K562 (cell line): ENCODE results near the gene FAM227B. TPM values are rescaled to one million over a fixed set of nuclear protein-coding genes. Genes with fewer than 3 reads are reported as not detected.

Experiments
- CBFA2T2 ChIP-seq: fragments of 450-650 bp; conservative IDR thresholded peaks from 2 replicates; pipeline ENCODE4 v1.6.1; 2017; ENCODE audit warnings: mild to moderate bottlenecking
- KDM1A ChIP-seq, 2 experiments: fragments of 450-650 bp; IDR thresholded peaks; 2 replicates each; pipeline ENCODE4 v1.6.1; 2016; ENCODE audit warnings: mild to moderate bottlenecking in 2 of 2
- MAFF ChIP-seq: IDR thresholded peaks from 2 replicates; pipeline ENCODE4 v1.6.1; 2012; ENCODE audit warnings: low read length, improper control_type of control experiment
- NCOA2 ChIP-seq, 2 experiments: fragments of 450-650 bp; IDR thresholded peaks; 2 replicates each; pipeline ENCODE4 v1.6.1; 2018; ENCODE audit warnings: mild to moderate bottlenecking in 2 of 2, moderate library complexity in 1 of 2; ENCODE audit not compliant: partially characterized antibody in 2 of 2
- SAFB2 ChIP-seq: fragments of 200-400 bp; formaldehyde crosslinking; IDR thresholded peaks from 2 replicates; pipeline ENCODE4 v1.6.1; 2018; ENCODE audit warnings: borderline replicate concordance, low read length, low read depth, moderate library complexity; ENCODE audit not compliant: severe bottlenecking
- polyA plus RNA-seq, 8 experiments: library from polyadenylated mRNA; depleted of rRNA in 4 of 8; stranded (reverse) in 5 of 8; unstranded in 3 of 8; fragments of >200 nt; fragmentation: Nextera tagmentation in 2 of 8; fragmentation: Illumina TruSeq in 1 of 8; extraction: Ambion mirVana in 2 of 8; extraction: Trizol in 1 of 8; gene quantifications; 2 replicates each; pipeline versions ENCODE4 v1.2.1 to v1.2.3, GENCODE V29; 2011 to 2014; ENCODE audit warnings: inconsistent platforms in 1 of 8, missing spikeins in 1 of 8
- total RNA-seq, 7 experiments: library from RNA; depleted of rRNA in 6 of 7; stranded (reverse); fragments of >200 nt in 6 of 7; fragmentation: Illumina TruSeq in 2 of 7; extraction: Trizol in 2 of 7; gene quantifications; 2 replicates each; pipeline versions ENCODE4 v1.2.1 to v1.2.3, GENCODE V29; 2011 to 2021; ENCODE audit warnings: low replicate concordance in 1 of 7
- TF ChIP-seq, protein P1 (sequence below), 2 experiments: fragments of 450-650 bp in 1 of 2; sonication (generic) in 1 of 2; formaldehyde crosslinking in 1 of 2; IDR thresholded peaks; 2 replicates each; pipeline versions ENCODE4 v1.7.1 to v1.9.0; 2016 to 2022; ENCODE audit warnings: inconsistent platforms in 1 of 2, mild to moderate bottlenecking in 1 of 2, missing genetic modification reagents in 1 of 2
- TF ChIP-seq, protein P2 (sequence below): fragments of 450-650 bp; IDR thresholded peaks from 2 replicates; pipeline ENCODE4 v1.6.1; 2016; ENCODE audit warnings: low read depth, mild to moderate bottlenecking, moderate library complexity

Gene FAM227B
- total and polyA plus RNA-seq, 9 of the 15 experiments (the other 6 are each of a cell fraction or from before 2014, with no cell fraction given), result 5.1 to 12.5 (median 11.2) TPM

DNA sequence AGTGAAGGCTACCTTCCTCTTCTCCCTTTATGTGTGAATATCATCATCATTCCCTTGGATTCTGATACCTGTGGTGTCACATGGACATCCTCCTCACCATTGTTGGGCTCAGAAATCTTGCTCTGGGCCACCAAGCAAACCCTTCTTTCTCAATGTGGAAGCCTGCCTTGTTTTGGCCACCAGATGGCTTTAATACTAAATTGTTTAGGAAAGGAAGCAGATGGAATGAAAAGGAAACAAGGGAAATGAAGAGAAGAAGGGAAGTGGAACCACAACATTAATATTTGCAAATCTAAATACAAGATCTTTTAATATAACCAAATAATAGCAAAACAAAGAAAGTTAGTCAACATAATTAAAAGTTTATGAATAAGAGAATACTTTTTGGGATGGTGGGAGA is 14.0 kb downstream of the FAM227B start (continued):
- TF ChIP-seq, protein P1, sequence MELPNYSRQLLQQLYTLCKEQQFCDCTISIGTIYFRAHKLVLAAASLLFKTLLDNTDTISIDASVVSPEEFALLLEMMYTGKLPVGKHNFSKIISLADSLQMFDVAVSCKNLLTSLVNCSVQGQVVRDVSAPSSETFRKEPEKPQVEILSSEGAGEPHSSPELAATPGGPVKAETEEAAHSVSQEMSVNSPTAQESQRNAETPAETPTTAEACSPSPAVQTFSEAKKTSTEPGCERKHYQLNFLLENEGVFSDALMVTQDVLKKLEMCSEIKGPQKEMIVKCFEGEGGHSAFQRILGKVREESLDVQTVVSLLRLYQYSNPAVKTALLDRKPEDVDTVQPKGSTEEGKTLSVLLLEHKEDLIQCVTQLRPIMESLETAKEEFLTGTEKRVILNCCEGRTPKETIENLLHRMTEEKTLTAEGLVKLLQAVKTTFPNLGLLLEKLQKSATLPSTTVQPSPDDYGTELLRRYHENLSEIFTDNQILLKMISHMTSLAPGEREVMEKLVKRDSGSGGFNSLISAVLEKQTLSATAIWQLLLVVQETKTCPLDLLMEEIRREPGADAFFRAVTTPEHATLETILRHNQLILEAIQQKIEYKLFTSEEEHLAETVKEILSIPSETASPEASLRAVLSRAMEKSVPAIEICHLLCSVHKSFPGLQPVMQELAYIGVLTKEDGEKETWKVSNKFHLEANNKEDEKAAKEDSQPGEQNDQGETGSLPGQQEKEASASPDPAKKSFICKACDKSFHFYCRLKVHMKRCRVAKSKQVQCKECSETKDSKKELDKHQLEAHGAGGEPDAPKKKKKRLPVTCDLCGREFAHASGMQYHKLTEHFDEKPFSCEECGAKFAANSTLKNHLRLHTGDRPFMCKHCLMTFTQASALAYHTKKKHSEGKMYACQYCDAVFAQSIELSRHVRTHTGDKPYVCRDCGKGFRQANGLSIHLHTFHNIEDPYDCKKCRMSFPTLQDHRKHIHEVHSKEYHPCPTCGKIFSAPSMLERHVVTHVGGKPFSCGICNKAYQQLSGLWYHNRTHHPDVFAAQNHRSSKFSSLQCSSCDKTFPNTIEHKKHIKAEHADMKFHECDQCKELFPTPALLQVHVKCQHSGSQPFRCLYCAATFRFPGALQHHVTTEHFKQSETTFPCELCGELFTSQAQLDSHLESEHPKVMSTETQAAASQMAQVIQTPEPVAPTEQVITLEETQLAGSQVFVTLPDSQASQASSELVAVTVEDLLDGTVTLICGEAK (IDR thresholded peaks at IDR 0.05), result no peak
- TF ChIP-seq, protein P1 (CRISPR knock-in tag; IDR thresholded peaks at IDR 0.05), result no peak
- TF ChIP-seq, protein P2, sequence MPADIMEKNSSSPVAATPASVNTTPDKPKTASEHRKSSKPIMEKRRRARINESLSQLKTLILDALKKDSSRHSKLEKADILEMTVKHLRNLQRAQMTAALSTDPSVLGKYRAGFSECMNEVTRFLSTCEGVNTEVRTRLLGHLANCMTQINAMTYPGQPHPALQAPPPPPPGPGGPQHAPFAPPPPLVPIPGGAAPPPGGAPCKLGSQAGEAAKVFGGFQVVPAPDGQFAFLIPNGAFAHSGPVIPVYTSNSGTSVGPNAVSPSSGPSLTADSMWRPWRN, result no peak
- TF ChIP-seq KDM1A (IDR thresholded peaks at IDR 0.05) (no peak), SAFB2 (no peak), NCOA2 (IDR thresholded peaks at IDR 0.05; ENCODE audit: partially characterized antibody in 2 of 2) (no peak), MAFF (no peak), CBFA2T2 (no peak)
